HG03095 (cell line): ENCODE data around the gene DPP10.

ENCODE experiments used
- ATAC-seq: cut with Tn5 transposase; IDR thresholded peaks from one replicate; pipeline ENCODE4 v1.9.1; 2021; ENCODE audit warnings: moderate library complexity; ENCODE audit not compliant: unreplicated experiment

DPP10 gene

DNA sequence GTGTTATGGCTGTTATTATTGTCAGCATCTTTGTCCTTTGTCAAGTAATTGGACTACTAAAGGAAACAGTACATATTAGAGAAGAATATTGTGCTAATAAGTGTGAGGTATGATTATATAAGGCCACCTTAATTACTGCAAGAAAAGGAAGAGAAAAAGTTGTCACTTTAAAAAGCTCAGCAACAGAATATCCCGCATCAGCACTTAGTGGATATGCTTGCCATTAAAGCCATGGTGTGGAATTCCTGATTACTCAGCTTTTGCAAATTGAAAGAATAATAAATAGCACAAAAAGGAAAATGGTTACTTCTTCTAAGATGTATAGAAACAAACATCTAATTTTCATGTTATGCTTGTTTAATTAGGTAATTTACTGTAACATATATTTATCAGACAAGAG, 347.5 kb downstream of the DPP10 start:
- ATAC-seq = no peak

DNA sequence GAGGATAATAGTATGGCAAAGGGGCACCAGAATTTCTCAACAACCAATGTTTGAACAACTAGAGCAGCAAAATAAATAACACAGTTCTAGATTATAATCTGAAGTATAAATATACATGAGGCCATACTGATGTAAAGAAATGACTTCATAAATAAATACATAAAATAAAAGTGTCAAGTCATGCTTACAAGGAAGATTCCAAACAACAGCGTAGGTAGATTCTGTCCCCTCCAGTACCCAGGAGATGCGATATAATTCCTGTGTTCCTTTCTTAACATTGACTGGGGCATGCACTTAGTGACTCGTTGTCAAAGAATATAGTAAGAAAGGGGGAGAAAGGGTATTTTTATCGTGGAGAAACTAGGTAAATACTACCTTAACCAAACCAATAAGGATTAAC, 355.1 kb downstream of the DPP10 start:
- no peak for ATAC-seq

DNA sequence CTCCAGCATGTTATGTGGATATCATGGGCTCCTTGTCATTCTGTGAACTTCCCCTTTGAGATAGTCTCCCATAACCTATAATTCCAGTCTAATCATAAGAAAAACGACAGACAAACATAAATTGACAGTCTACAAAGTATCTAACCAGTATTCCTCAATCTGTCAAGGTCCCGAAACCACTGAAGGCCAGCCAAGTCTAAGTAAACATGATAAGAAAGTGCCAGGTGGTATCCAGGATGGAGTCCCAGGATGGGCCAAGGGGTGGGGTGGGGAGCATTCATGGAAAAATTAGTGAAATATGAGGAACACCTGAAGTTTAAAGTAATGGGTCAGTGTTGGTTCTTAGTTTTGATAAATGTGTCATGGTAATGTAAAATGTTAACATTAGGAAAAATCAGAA, 355.5 kb downstream of the DPP10 start:
- ATAC-seq = no peak

DNA sequence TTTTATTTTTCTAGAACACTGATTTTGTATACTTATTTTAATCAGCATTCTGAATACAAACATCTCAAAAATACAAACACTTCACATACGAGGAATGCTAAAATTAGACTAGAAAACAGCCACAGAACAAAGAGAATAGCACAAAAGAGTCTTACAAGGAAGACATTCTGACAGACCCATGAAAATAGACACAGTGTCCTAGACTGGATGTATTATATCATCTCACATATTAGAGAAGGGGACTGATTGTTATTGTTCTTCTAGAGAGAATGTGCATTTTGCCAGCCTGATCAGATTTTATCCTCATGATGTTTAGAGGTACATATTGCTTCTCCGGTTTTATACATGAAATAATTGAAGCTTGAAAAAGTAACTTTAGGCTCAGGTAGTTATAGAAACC, 357.9 kb downstream of the DPP10 start:
- ATAC-seq = no peak

DNA sequence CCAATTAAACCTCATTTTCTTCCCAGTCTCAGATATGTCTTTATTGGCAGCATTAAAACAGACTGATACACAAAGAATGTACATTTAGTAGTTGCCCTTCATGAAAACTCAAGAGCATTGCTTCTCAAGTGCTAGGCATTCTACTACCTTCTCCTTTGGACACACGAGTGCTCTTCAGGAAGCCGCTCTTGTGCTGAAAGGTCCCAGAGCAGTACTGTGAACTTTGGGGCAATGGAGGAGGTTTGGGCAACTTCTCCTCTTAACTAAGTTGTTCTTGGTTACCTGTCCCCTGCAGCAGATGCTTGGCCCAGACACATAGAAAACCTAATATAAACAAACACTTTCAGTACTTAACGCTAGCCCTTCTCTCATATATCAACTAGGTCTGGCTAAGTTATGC, 362.8 kb downstream of the DPP10 start:
- ATAC-seq = no peak

DNA sequence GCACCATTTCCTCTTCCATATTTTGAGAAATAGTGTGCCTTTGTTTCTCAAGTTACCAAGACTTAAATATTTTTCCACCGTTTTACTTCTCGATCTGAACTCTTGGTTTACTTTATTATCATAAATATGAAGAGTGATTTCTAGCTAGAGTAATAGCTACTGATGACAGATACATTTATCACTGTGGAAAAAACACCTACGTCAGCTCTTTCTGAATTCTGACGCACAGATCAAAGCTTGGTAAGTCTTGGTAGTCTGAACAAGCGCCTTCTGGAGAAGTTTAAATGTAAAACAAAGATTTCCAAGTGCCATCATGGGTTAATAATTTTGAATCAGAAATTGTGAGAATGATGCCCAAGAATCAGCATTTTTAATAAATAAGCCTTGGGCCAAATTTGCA, 367.7 kb downstream of the DPP10 start:
- no peak for ATAC-seq

DNA sequence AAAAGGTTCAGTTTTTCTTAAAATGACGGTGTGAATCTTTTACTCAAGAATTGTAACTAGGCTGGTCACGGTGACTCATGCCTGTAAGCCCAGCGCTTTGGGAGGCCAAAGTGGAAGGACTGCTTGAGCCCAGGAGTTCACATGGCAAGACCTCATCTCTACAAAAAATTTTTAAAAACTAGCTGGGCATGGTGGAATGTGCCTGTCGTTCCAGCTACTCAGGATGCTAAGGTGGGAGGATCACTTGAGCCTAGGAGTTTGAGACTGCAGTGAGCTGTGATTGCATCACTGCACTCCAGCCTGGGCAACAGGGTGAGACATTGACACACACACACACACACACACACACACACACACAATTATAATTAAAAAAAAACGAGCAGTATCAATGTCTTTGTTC, 369.8 kb downstream of the DPP10 start:
- no peak for ATAC-seq

DNA sequence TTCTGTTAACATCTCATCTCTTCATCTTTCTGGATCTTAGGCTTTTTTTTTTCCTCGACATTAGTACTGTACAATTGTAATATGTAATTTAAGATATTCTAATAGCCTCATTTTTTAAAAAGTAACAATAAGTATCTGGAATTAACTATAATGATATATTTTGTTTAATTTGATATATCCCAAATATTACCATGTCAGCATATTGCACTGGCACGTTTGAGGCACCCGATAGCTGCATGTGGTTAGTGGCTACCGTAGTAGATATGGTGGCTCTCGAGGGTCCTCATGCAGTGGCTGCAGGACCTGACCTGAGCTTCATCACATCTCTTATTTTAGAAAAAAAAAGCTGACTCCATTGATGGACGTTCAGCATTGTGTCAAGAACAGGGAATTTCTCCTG, 371.9 kb downstream of the DPP10 start:
- no peak for ATAC-seq

DNA sequence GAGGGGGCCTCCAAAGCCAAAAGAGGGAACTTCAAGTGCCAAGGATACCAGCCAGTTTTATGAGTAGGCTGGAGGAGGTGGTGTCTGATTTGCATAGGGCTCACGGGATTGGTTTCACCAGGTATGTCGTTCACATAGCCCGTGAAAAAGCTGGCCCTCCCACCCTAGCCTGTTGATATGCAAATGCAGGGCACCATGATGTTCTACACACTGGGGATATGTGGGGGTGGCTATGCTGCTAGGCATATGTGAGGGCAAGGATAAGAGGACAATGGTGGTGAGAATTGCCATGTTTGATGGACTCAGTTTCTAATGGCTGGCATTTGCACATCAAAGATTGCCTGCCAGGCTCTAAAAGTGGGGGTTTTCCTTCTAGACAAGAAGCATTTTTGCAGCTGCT, 378.6 kb downstream of the DPP10 start:
- no peak for ATAC-seq

DNA sequence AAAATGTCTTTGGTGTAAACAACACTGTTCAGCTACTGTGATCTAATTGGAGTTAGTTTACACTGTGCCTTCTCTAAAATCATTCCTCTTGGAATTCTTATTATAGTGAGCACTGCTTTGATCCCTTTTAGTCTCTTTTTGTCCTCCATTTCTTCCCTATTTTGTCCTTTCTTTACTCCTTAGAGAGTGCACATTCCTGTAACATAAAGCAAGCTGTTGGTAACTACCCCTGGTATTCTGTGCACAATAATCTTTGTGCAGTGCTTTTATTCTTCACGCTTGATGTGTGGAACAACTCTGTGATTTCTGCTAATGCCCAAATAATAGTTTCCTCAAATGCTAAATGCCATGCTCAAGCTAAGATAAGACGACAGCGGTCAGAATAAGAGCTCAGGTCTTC, 401.5 kb downstream of the DPP10 start:
- no peak for ATAC-seq

DNA sequence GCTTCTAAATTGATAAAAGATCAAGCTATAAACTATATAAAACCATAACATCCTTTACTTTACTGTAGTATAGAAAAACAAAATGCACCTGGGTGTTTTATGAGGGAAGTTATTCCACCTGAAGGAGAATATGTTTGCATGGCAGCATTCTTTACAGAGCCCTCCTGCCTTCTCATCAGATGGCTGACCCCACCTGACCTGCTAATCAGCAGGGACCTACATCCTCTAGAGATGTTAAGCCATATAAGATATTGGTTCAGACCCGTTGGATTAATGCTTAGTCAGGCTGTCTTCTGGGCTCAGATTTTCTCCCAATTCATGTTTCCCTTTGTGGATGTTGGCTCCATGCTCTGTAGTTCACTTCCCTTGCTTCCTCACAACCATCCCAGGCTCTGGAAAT, 414.8 kb downstream of the DPP10 start:
- no peak for ATAC-seq

DNA sequence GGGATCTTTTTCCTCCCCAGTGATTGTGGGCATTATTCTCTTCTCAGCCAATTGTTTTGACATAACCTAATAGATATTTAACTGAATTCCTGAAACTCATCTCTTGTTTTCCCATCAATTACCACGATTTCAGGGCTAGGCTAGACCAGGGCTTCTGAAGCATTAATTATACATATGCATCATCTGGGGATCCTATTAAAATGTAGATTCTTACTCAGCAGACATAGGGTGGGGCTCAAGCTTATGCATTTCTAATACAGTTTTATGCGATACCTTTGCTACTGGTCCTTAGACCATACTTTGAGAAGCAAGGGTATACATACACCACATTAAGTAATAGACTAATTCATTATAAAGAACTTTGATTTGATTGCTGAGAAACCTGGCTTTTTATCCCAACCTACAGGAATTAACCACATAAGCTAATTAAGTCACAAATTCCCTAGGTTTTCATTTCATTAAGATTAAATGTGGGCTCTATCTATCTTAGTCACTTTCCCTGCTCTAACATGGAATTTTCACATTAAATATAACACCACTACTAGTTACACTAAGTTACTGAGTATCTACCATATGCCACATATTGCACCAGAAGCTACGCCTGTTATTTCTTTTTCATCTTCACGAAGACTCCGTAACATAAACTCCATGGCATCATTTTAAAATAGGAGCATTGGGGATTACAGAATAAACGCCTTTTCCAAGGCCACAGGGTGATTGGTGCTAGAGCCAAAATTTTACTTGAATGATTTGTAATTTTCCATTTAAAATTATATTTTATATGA, 417.5 kb downstream of the DPP10 start:
- no peak for ATAC-seq

DNA sequence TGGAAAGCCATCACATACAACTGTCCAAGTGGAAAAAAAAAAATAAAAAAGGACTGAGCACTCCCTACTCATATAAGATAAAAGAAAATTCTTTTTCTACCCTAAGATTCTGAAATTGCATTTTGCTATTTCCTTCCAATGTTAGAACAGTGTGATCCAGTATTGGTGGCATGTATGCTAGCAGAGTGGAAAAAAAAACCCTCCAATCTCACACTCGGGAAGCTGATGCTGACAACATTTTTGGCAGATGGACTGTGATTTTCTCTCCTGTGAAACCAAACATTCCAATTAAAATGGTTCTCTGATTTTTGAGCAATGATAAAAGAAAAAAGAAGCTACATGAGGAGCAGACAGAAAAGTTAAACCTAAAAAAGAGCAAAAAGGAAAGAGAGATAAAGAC, 419.8 kb downstream of the DPP10 start:
- no peak for ATAC-seq

DNA sequence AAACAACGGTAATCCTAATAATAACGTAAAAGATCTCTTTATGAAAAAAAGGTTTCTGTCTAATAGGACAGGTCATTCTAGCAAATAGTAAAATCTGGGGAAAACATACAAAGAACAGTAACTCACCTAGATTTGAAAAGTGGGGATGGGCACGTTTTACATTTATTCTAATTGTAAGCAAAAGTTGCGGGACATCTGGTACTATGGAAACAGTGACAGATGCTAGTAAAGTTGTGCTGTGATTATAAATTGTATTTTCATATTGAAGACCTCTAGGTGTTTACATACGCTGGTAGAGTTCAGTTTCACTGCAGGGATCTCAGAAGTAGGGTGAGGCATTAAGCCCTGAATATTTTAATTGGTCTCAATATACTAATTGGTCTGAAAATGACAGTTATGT, 422.5 kb downstream of the DPP10 start:
- ATAC-seq = no peak

DNA sequence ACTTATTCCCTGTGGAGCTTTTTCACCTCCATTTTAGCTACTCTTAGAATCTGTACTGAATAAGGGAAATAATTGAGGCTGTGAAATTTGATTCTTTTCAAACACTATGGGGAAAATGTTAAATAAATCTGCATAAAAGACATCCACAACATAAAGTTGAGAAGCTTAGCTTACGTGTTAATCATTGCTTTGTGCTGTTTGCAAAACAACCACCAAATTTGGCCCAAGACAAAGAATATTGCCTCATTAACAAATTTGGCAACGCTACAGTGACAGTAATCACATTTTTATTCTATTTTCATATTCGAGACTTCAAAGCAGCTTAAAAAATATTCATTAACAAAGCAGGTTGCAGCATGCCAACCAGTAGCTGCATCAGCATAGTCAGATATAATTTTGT, 437.6 kb downstream of the DPP10 start:
- ATAC-seq = no peak

DNA sequence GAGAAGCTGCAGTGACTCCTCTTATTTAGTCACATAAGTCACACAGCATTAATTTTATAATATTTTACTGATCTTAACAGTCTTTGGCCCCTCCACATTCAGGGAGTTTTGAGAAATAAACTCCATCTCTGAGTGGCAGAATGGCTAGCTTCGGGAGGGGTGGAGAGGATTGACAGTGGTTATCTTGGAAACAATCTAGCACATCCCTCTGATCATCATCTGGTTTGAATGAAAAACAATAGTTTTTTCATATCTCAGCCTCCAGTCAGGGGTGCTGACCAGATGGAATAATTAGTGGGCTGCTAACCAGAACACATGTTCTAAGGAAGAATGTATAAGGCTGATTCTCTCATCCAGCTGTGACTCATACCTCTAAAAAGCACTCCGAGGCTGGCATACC, 477.5 kb downstream of the DPP10 start:
- no peak for ATAC-seq

DNA sequence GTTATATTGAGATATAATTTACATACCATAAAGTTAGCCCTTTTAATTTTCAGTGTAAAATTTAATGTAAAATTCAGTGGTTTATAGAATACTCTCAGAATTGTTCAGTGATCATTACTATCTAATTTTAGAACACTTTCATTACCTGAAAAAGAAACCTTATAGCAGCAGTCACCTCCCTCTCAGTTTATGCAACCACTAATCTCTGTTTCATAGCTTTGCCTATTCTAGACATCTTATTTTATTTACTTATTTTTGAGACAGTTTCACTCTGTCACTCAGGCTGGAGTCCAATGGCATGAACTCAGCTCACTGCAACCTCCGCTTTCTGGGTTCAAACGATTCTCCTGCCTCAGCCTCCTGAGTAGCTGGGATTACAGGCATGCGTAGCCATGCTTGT, 479.6 kb downstream of the DPP10 start:
- ATAC-seq = no peak

DNA sequence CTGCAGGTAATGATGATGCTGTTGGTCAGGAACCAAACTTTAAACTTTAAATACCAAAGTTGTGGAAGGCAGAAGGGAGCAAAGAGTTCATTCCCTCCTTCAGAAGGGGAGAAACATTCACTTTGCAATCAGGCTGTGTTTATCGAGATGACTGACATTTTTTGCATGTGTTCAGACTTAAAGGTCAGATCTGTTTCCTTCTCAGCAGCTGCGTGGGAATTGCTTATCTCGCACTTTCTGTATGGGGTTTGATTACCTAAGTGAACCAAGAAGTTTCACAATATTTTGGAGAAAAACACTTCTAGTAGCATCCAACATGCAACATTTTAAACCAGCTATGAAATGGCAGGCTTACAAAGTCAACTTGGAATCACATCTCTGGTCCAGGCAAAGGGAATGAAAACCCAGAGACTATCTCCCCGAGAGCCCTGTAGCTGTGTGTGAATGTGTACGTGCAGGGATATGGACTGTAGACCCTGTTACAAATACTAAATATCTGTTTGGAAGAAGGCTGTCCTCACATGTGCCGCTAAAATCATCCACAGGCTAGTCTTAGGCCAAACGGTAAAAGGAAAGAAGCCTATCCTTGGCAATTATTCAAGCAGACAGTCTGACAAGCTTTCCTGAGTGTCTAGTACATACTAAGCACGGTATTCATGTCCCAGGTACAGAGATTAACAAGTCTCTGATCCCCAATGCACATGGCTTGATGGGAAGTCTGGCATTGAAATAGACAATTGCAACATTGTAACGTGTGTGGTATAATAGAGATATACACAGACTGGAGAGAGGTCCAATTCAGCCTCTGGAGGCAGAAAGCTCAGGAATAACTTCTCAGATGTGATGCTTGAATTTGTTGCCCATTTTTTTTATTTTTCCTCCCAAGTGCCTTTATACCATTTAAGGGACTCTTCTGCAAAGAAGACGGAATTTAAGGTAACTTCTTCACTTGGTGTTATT, 483.1 kb downstream of the DPP10 start:
- ATAC-seq = no peak

DNA sequence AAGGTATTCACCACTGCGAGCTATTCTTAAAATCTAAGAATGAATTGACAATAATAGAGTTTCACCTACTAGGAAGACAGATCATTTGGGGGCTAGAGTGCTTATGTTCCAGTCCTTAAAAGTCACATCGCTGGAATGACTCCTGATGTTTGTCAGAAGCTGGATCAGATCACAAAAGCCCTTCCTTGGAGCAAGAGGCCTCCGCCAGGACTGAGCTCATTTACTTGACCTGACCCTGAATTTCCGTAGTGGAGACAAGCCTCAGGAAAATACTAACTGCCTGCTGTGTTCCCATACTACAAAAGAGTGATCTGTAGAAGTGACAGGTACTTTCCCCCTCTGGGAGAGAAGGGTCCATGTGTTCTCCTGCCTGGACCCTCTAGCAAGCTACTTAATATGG, 483.9 kb downstream of the DPP10 start:
- ATAC-seq = no peak

DNA sequence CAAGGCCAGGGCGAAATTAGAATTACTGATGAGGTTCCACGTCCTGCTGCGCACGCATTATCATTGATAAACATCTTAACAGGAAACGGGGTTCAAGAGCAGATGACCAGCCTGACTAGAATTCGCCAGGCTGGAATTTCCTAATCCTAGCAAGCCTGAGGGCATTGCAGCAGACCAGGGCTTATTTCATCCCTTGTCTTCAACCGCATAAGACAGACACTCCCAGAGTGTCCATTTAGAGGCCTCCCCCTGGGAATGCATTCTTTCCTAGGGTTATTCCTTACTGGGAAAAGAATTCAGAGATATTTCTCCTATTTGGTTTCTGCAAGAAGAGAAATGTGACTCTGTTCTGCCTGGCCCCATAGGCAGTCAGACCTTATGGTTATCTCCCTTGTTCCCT, 486.8 kb downstream of the DPP10 start:
- no peak for ATAC-seq

DNA sequence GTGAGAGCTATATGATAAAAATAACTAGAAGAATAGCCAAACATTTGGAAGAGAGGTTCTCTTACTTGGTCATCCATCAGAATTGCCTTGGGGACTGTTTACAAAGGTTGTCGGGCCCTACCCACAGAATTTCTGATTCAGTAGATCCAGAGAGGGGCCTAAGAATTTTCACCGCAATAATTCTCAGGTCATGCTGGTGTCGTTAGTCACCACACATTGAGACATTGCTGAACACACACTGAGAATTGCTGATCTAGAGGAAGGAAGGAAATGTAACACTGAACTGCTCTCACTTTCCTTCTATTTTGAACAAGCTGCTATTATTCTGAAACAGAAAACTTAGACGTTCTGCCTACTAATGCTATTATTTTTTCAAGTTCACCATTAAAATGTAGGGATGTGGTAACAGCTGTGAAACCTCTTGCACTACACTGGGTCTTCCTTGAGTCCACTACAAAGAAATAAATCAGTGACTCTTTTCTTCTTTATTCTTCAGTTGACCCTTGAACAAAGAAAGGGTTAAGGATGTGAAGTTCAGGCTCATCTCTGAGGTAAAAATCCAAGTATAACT, 491.3 kb downstream of the DPP10 start:
- ATAC-seq = no peak

DNA sequence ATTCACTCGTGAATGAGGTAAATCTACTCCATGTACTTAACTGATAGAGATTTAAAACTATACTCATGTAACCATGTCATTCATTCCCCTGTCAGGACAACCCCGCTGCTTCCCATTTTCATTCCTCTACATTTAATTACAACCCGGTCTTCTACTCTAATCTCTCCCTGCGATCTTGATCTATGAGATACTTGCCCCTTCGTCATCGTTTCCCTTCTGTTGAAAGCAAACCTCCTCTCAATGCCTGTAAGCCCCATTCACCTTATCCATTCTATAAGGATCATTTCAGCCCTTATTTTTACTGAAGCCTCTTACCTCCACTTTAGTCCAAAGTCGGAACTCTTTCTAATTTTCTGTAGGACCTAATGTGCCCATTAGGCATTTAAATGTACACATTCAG, 492.6 kb downstream of the DPP10 start:
- no peak for ATAC-seq
